HCT116 (cell line): ENCODE results near the gene WASF2. TPM values are rescaled to one million over a fixed set of nuclear protein-coding genes. Genes with fewer than 3 reads are reported as not detected.

Experiments
- ATAC-seq: fragments of 200-7000 bp; cut with Tn5 transposase; 2 replicates; pipeline ENCODE4 v1.9.1; 2020; ENCODE audit warnings: mild to moderate bottlenecking, moderate library complexity
- BruUV-seq: library from RNA; stranded (reverse); fragments of 400-500 nt; replicated peaks from 2 replicates; lab custom pipeline; 2021; lab: Mats Ljungman, UMichigan
- CTCF ChIA-PET: fragments of 300-600 bp; sonication (Branson Sonifier 250); formaldehyde crosslinking; loops from one replicate; lab custom pipeline; 2021; ENCODE audit warnings: antibody characterized with exemption; lab: Charles Lee
- POLR2A ChIA-PET: fragments of 300-600, 350-600 bp; sonication (Branson Sonifier 250); formaldehyde crosslinking; loops from one replicate; lab custom pipeline; 2021; ENCODE audit warnings: antibody characterized with exemption; lab: Charles Lee
- RAD21 ChIA-PET, 2 experiments: fragments of 300-600 bp; sonication (Branson Sonifier 250); formaldehyde crosslinking; loops; one replicate each; lab custom pipeline; 2023; ENCODE audit warnings: low total read pairs in 2 of 2; ENCODE audit not compliant: uncharacterized antibody in 2 of 2, unreplicated experiment in 2 of 2, low non-redundant PET in 1 of 2; lab: Charles Lee
- DNase-seq: peaks from one replicate; pipeline ENCODE4 v3.0.0-alpha.2; 2010; ENCODE audit warnings: low read depth, low spot score
- H2AFZ ChIP-seq: fragments of 200-600 bp; shearing (Covaris generic), sonication (generic); 2 replicates; pipeline ENCODE4 v1.6.1; 2017; ENCODE audit warnings: low read depth, mixed run types, mixed read lengths, antibody characterized with exemption, low read length; ENCODE audit not compliant: poor library complexity, severe bottlenecking
- H3K27ac ChIP-seq: 2 replicates; pipeline ENCODE4 v1.5.1; 2012; ENCODE audit warnings: low read depth, low read length
- H3K27me3 ChIP-seq: fragments of 200-600 bp; sonication (generic); 2 replicates; pipeline ENCODE4 v1.6.1; 2016; ENCODE audit warnings: mixed run types, low read length, mixed read lengths; ENCODE audit not compliant: insufficient read depth
- H3K36me3 ChIP-seq, 2 experiments: fragments of 200-500 bp in 1 of 2; fragments of 200-600 bp in 1 of 2; sonication (Bioruptor generic) in 1 of 2; sonication (generic) in 1 of 2; 2 replicates each; pipeline versions ENCODE4 v1.5.1 to v1.6.1; 2014 to 2016; ENCODE audit warnings: low read length in 2 of 2, inconsistent platforms in 1 of 2, mixed read lengths in 1 of 2, mixed run types in 1 of 2; ENCODE audit not compliant: insufficient read depth in 2 of 2, control insufficient read depth in 1 of 2
- H3K4me1 ChIP-seq, 2 experiments: fragments of 200-600 bp in 1 of 2; sonication (generic) in 1 of 2; 2 replicates each; pipeline versions ENCODE4 v1.5.1 to v1.6.1; 2012 to 2017; ENCODE audit warnings: low read length in 2 of 2, inconsistent platforms in 1 of 2, mild to moderate bottlenecking in 1 of 2, mixed read lengths in 1 of 2, mixed run types in 1 of 2, moderate library complexity in 1 of 2; ENCODE audit not compliant: insufficient read depth in 2 of 2, control insufficient read depth in 1 of 2
- H3K4me2 ChIP-seq: fragments of 200-600 bp; sonication (generic); 2 replicates; pipeline ENCODE4 v1.6.1; 2017; ENCODE audit warnings: mixed run types, low read length, mixed read lengths
- H3K4me3 ChIP-seq, 2 experiments: fragments of 200-600 bp in 1 of 2; sonication (generic) in 1 of 2; replicated peaks in 1 of 2; 2 replicates each; pipeline ENCODE4 v1.5.1; 2011 to 2016; ENCODE audit warnings: low read length in 2 of 2, control low read depth in 1 of 2, low read depth in 1 of 2, mild to moderate bottlenecking in 1 of 2, mixed read lengths in 1 of 2, mixed run types in 1 of 2
- H3K79me2 ChIP-seq: fragments of 200-600 bp; sonication (generic); 2 replicates; pipeline ENCODE4 v1.6.1; 2017; ENCODE audit warnings: mild to moderate bottlenecking, mixed run types, low read length, moderate library complexity, mixed read lengths; ENCODE audit not compliant: insufficient read depth
- H3K9ac ChIP-seq: fragments of 200-600 bp; sonication (generic); 2 replicates; pipeline ENCODE4 v1.6.1; 2016; ENCODE audit warnings: low read length, mixed read lengths
- H3K9me2 ChIP-seq: fragments of 200-600 bp; sonication (generic), shearing (Covaris generic); 2 replicates; pipeline ENCODE4 v1.6.1; 2017; ENCODE audit warnings: mixed run types, mild to moderate bottlenecking, moderate library complexity; ENCODE audit not compliant: insufficient read depth
- H3K9me3 ChIP-seq, 2 experiments: fragments of 200-500 bp in 1 of 2; fragments of 200-600 bp in 1 of 2; sonication (Bioruptor generic) in 1 of 2; sonication (generic) in 1 of 2; 2 replicates each; pipeline ENCODE4 v1.6.1; 2014 to 2017; ENCODE audit warnings: low read length in 2 of 2, mixed read lengths in 2 of 2, inconsistent platforms in 1 of 2, low read depth in 1 of 2, mild to moderate bottlenecking in 1 of 2, mixed run types in 1 of 2, moderate library complexity in 1 of 2; ENCODE audit not compliant: control insufficient read depth in 1 of 2, insufficient read depth in 1 of 2
- H4K20me1 ChIP-seq: fragments of 200-600 bp; sonication (generic), shearing (Covaris generic); 2 replicates; pipeline ENCODE4 v1.6.1; 2017; ENCODE audit warnings: mixed run types, mild to moderate bottlenecking, moderate library complexity; ENCODE audit not compliant: insufficient read depth
- CEBPB ChIP-seq: IDR thresholded peaks from 2 replicates; pipeline ENCODE4 v1.6.1; 2012; ENCODE audit warnings: low read depth
- EZH2phosphoT487 ChIP-seq: fragments of 200-600 bp; IDR thresholded peaks from 2 replicates; pipeline ENCODE4 v1.6.1; 2018; ENCODE audit warnings: antibody characterized with exemption, borderline replicate concordance
- SP1 ChIP-seq: IDR thresholded peaks from 2 replicates; pipeline ENCODE4 v1.6.1; 2012; ENCODE audit warnings: low read depth
- intact Hi-C: fragments of 100-400 bp; cut with micrococcal nuclease; formaldehyde crosslinking; loops from 2 replicates; pipeline ENCODE4 v1.10.0; 2022
- total RNA-seq: library from RNA; stranded (reverse); gene quantifications from one replicate; pipeline ENCODE4 v1.2.1, GENCODE V29; 2021; ENCODE audit not compliant: unreplicated experiment
- TF ChIP-seq, protein P1 (sequence below), 3 experiments: fragments of 200-600 bp in 1 of 3; sonication (generic) in 1 of 3; IDR thresholded peaks in 2 of 3; conservative IDR thresholded peaks in 1 of 3; 2 replicates each; pipeline ENCODE4 v1.5.1; 2012 to 2017; ENCODE audit warnings: low read depth in 2 of 3, low read length in 2 of 3, antibody characterized with exemption in 1 of 3, borderline replicate concordance in 1 of 3, control low read depth in 1 of 3, mild to moderate bottlenecking in 1 of 3, mixed read lengths in 1 of 3, mixed run types in 1 of 3, moderate library complexity in 1 of 3; ENCODE audit not compliant: insufficient read depth in 1 of 3

WASF2 gene
- total RNA-seq, 1 experiment from 2014 or later = 111 TPM

DNA sequence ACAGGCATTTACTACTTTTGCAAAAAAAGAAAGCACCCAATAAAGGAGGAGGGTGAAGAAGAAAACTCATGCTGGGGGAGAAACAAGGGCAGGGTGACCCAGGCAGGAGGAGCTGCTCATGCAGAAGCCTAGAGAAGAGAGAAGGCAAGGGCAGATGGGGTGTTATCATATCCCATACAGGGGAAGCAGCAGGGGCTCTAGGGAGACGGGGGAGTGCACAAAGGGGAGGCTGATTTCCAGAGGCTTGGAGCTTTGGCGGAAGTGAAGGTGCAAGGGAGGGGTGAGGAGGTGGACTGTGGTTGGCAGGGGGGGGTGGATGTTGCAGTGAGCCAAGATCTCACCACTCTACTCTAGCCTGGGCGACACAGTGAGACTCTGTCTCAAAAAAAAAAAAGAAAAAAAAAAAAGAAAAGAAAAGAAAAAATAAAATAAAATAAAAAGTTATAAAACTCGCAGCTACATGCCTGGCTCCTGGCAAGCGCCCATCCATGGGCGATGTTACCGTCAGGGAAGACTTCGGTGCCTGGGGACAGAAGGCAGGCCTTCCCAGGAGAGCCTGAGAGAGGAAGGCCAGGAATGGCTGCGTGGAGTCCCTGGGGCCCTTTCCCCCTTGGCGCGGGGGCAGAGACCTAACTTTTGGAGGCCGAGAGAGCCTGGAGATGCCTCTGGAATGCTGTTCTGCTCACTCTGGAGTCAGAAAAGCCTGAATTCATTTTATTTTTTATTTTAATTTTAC lies 112.0 kb downstream of the WASF2 start:
- POLR2A ChIA-PET = interaction anchor here (0.5 to 1.3 kb wide), 3 partner anchors 12 to 15 kb away, joined by 4 to 7 read pairs (median 4); partner anchors contain the start of gene MAP3K6
- no peaks in the 10 kb centered on the region for H3K9me2 ChIP-seq
- H3K9ac ChIP-seq = no peak overlapping the region
- H3K27me3 ChIP-seq = no peaks in the 10 kb centered on the region
- H3K27ac ChIP-seq = no peak overlapping the region
- H3K9me3 ChIP-seq = no peaks in the 10 kb centered on the region
- H3K4me1 ChIP-seq = peaks cover 11 to 43% of the 10 kb centered on the region in 2 experiments
- RAD21 ChIA-PET = no interaction called here
- CTCF ChIA-PET = interaction anchor here (1.5 kb wide), 1 partner anchor 9 kb away, joined by 4 read pairs; no protein-coding TSS in a partner anchor
- H2AFZ ChIP-seq = no peak overlapping the region
- H3K36me3 ChIP-seq = no peaks in the 10 kb centered on the region
- intact Hi-C loops = no loop called here
- no peaks in the 10 kb centered on the region for H3K79me2 ChIP-seq
- no peak overlapping the region for H3K4me3 ChIP-seq
- no TSS peak for BruUV-seq
- ATAC-seq (no peak), DNase-seq (no peak)
- no peak for TF ChIP-seq CEBPB
- TF ChIP-seq, protein P1, sequence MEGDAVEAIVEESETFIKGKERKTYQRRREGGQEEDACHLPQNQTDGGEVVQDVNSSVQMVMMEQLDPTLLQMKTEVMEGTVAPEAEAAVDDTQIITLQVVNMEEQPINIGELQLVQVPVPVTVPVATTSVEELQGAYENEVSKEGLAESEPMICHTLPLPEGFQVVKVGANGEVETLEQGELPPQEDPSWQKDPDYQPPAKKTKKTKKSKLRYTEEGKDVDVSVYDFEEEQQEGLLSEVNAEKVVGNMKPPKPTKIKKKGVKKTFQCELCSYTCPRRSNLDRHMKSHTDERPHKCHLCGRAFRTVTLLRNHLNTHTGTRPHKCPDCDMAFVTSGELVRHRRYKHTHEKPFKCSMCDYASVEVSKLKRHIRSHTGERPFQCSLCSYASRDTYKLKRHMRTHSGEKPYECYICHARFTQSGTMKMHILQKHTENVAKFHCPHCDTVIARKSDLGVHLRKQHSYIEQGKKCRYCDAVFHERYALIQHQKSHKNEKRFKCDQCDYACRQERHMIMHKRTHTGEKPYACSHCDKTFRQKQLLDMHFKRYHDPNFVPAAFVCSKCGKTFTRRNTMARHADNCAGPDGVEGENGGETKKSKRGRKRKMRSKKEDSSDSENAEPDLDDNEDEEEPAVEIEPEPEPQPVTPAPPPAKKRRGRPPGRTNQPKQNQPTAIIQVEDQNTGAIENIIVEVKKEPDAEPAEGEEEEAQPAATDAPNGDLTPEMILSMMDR (IDR thresholded peaks at IDR 0.05 in 2 of 3, conservative IDR thresholded peaks at IDR 0.05 in 1 of 3; ENCODE audit: borderline replicate concordance in 1 of 3, insufficient read depth in 1 of 3, low read depth in 2 of 3, low read length in 2 of 3) = no peak
- no peak for TF ChIP-seq SP1
- no peaks in the 10 kb centered on the region for H4K20me1 ChIP-seq
- H3K4me2 ChIP-seq = no peak overlapping the region

DNA sequence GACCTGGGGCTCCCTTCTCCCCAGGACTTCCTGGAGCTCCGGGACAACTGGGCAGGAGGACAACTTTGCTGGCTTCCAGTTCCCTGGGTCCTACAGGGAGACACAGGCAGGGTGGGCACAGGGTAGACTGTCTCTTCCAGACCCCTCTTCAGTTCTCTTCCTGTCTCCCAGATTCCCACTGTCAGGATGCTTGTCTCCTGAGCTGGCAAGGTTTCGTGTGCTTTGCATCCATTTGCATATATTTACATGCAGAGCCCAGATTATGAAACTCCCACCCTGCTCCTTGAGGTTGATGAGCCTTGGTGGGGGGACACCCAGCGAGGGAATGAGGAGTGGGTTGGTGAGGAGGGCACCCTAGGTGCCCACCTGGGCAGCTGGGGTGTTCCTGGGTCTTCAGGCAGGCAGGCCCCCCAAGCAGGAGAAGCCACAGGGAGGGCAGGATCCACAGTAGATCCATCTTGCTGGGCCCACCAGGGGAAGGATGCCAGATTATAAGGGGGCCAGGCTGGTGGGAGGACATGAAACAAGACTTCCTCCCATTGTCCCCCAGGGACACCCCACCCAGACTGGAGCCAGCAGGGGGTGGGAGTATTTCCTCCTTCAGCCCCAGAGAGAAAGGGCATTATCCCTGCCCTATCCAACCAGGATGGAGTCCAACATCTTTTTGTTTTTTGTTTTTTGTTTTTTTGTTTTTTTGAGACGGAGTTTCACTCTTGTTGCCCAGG lies 115.4 kb downstream of the WASF2 start, which contains the start of gene FCN3:
Gene FCN3 (minus strand): TSS at position 463 of the 725 bp plus-strand sequence. CDS start 6 bp downstream, at position 457.
- H3K4me2 ChIP-seq = no peak within 1 kb of the TSS
- no peak within 1 kb of the TSS for H3K27ac ChIP-seq
- no peaks in the 10 kb centered on the region for H3K79me2 ChIP-seq
- no peak for TF ChIP-seq EZH2phosphoT487
- no peak within 1 kb of the TSS for H3K4me3 ChIP-seq
- intact Hi-C loops = no loop called here
- DNase-seq (no peak), ATAC-seq (no peak)
- no TSS peak for BruUV-seq
- no peaks in the 10 kb centered on the region for H3K9me3 ChIP-seq
- H3K36me3 ChIP-seq = no peaks in the 10 kb centered on the region
- H2AFZ ChIP-seq = no peak within 1 kb of the TSS
- ChIA-PET RAD21 (no interaction called here), POLR2A (no interaction called here), CTCF (no interaction called here)
- H3K27me3 ChIP-seq = no peaks in the 10 kb centered on the region
- H3K4me1 ChIP-seq = peaks cover 8 to 11% of the 10 kb centered on the region in 2 experiments
- no peaks in the 10 kb centered on the region for H4K20me1 ChIP-seq
- no peak within 1 kb of the TSS for H3K9ac ChIP-seq
- no peaks in the 10 kb centered on the region for H3K9me2 ChIP-seq
